Epidermal melanocyte (primary cell): ENCODE results near the gene SERPINI1.

Experiments
- DNase-seq: peaks from one replicate; pipeline ENCODE4 v3.0.0; 2011; ENCODE audit warnings: low spot score; ENCODE audit not compliant: insufficient read length

Gene SERPINI1

DNA sequence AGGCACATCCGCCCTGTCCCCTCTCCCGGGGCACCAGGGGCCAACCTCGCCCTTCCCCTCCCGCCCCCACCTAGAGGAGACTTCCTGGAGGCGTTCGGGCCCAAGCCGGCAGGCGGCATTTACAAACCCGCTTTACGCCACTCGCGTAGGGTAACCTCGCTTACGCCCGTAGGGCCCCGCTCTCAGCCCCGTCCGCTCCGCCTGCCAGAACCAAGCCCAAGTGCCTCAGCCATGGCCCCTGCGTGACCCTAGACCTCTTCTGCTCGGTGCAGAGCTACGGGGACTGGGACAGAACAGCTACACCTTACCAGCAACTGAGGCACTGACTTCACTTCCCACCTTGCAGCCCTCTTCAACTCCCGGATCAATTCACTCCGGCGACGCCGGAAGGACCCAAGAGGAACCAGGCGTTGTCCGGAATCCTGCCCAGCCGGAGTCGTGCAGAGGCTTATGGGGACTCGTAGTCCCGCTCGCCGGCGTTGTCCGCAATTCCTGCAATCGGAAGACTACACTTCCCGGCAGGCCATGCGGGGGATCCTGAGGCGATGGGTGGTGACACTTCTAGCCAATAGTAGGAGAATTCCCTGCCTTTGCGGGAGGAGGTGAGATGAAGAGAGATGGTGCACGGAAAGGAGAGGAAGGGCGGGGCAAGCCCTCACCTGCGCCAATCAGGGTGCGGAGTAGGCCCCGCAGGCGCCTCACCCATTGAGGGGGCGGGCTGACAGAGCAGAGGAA is 856 bp upstream of the SERPINI1 start, which contains the start of gene PDCD10:
Gene PDCD10, minus strand, starts transcription at position 395 of the 735 bp plus-strand sequence. CDS start 14,735 bp downstream, outside the sequence.
- DNase-seq: peak; percentile 38

DNA sequence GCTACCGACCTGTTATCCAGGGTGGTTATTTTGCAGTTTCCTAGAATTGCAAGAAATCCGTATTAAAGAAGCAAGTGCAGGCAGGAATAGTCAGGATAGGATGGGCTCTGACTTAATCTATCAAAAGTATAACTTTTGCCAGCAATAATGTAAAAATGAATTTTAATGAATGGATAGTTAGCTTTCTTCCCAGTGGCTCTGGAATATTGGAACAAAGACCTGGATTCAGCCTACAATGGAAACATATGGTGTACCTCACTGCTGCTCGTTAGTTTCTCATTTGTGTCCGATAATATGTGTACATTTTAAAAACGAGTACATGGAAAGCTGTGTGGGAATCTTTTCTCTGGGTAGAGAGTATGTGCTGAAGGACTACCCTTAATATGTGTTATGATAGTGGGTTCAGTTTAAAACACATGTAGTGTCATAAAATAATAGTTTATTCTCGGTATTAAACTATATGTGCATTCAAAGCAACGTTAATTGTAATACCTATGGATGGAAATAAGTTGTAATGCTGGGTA is 805 bp downstream of the SERPINI1 start:
- no peak for DNase-seq

DNA sequence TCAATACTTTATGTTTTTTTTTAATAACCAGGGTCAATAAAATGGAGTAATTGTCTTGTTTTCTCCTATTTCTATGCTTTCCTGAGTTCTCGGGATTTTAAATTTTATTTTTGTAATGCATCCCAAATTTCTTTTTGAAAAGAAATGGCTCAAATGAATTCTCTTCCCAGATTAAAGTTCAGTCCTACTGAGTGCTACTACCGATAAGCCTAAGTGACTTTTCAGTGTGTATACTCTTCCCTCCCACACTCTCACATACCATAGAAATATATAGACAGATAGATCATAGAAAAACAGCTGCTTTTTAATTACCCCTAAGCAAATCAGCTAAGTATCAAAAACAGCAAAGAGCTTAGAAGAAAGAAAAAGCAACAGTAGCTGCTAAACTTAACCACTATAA is 1.5 kb downstream of the SERPINI1 start:
- DNase-seq: no peak

DNA sequence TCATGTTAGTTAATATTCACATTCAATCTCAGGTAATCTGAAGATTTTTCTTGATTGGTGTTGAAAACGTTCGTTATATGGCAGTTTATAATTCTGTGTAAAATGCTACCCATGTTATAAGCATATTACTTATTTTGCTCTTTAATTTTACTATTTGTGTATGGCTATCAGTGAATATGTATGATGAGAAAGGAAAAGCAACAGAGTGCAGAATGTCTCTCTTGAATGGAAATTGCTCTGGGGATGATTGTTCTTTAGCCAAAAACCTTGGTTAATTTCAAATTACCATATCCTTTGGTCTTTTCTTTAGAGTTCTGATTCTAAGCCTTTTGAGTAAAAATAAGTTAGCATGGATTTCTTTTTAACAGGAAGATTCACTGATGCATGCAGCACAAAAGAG is 2.5 kb downstream of the SERPINI1 start:
- DNase-seq: no peak

DNA sequence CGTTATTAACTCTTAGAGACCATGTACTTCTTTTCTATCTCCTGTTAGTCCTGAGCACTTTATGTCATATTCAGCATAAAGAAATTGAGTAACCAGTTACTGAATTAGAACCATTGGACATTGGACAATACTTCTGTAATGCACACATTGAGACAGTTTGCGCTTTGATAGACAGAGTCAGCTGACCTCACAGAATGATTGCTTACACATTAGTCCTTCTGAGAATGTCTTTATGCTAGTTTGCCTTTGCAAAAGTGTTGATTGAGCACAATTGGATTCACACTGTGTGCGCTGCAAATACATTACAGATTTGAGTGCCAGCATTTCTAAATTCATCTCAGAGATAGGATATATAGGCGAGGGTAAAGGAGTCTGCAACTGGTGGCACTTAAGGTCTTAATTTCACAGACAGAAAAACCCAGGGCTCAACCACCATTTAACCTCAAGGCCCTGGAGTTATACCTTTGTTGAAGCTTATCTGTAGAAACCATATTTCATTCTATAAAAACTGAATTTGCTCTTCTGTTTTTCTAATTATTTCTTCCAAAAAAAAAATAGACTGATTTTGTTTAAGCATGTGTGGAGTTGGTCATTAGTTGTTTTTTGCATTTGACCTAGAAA is 3.8 kb downstream of the SERPINI1 start:
- no peak for DNase-seq

DNA sequence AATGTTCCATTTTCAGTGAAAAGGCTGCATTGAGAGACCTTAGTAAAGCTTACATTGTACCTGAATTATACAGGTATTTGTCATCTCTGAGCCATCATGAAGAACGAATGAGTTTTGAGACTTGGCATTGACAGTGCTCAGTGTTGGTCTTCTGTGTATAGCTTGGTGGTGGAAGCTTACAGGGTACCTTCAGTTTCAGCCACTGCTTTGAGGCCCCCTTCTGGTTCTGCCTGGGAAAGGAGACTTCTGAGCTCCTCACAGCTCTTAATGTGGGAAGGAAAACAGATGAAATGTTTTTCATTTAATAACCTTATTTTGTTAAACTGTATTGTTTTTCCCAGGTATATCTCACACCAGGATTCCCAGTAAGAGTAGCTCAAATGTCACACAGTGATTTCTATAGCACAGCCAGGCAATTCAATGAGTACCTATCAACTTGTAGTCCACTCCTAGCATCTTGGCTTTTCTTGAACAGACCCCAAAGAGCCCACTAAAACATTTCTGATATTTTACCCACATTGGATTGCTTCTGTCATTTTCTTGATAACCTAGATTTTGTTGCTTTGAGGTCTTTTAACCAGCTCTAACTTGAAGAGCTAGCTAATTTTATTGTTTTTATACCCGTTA is 5.6 kb downstream of the SERPINI1 start:
- no peak for DNase-seq

DNA sequence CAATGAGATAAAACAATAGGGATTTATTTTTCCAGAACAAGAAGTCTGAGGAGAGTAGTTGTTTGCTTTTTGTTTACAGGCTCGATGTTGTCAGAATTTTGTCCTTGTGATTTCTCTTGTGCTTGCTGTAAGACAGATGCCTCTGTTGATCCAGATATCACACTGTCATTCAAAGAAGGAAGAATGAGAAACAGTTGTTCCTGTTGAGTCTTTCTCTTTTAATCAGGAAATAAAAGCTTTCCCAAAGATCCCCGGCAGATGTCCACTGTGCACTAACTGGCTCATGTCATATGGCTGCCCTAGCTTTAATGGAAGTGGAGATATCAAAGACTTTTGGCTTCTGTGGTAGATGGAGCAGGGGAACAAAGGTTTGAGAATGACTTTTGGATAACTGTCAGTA is 6.8 kb downstream of the SERPINI1 start:
- no peak for DNase-seq

DNA sequence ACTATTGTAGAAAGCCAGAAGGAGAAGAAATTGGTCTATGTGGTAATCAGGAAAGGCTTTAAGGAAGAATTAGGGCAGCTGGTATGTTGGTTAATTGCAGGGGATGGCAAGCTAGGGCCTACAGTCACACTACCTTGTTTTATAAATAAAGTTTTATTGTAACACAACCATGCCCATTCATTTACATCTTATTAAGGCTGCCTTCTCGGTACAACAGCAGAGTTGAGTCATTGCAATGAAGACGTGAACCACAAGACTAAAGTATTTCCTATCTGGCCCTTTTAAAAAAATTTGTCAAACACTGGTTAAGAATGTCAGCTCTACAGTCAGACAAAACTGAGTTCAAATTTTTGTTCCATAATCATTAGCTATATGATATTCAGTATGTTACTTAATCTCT is 8.3 kb downstream of the SERPINI1 start:
- no peak for DNase-seq

DNA sequence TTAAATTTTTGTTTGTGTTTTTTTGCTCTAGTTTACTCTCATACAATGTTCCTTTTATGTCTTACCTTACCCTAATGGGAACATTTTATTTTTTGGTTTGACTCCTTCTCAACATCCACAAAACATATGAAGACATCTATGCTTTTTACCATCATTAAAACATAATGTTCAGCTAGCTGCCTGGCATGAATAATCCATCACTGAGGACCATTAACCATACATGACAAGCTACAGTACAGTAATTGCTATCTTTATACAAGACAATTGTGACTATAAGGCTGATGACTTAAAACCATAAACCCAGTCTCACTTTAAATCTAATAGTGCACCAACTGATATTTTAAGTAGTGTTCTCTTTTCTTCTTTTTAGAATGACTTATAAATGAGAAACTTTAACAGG is 13.7 kb downstream of the SERPINI1 start:
- DNase-seq: no peak

DNA sequence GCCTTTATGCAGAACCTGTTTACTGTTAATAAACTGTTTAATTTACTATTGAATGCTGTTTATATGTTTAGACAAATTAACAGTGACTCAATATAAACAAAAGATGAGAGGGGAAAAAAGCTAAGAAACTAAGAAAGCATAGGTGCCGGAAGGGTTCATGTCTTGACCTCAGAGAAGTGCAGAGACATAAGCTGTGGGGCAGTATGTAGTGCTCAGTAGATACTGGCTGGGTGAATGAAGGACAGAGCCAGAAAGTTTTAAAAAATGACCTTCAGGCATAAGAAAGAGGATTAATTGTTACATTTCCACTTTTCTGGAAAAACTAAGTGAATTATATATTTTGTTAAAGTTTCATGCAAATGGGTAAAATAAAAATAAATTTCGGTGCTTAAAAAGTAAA is 14.2 kb downstream of the SERPINI1 start:
- DNase-seq: no peak

DNA sequence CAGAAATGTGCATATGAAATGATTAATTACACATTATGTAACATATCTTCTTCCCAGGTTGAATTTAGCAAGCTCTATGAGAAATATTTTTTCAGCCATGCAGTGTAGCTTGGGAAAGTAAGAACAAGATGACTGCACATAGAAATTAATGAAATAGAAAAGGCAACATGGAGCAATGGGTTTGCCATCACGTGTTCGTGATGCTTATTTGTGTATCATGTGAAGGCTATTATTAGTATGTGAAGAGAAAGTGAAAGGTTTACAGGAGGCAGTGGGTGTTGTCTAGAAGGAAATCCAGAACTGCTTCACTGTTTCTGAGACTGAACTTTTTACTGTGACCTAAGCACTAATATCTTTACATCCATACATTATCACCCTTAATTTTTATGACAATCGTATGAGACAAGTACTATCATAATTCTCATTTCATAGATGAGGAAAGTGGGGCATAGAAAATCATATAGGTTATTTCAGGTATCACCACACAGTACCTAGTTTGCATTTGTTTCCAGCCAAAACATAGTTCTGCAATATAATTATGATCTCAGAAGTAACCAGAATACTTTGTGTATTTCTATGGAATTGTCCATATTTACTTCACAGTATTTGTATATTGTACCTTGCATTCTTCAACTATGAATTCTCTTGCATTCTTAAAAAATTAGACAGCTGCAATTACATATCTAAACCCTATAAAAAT is 14.9 kb downstream of the SERPINI1 start:
- no peak for DNase-seq

DNA sequence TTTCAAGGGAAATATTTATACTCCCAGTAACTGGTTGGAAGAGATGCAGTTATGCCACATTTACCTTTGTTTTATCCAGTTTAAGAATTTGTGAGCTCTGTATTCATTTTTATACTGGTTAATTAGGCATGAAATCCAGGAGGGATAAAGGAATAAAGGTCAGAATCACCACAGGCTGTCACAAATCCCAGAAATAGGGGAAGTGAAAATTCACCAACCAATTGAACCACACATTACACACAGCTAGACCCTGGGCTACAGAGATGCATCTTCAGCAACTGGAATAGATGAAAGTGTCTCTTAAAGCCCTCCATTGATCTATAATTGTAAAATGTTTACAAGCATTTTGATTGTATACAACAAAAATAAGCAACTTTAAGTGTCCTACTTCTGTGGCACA is 18.5 kb downstream of the SERPINI1 start:
- DNase-seq: no peak

DNA sequence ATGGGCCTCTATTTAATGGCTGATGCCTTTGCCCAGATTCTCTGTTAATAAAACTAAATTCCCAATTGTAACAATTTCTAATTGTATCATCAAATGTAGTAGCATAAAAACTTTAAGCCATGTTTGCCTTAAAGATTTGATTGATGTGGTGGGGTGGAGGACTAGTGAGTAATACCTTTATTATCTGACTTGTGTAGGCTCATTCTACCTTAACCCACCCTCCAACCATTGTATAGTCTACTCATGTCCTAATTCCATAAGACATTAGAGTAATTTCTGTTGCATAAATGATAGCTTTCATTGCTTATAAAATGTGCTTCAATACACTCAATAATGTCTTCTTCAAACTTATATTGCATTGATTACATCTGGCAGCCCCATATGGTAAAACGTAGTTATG is 25.8 kb downstream of the SERPINI1 start:
- no peak for DNase-seq

DNA sequence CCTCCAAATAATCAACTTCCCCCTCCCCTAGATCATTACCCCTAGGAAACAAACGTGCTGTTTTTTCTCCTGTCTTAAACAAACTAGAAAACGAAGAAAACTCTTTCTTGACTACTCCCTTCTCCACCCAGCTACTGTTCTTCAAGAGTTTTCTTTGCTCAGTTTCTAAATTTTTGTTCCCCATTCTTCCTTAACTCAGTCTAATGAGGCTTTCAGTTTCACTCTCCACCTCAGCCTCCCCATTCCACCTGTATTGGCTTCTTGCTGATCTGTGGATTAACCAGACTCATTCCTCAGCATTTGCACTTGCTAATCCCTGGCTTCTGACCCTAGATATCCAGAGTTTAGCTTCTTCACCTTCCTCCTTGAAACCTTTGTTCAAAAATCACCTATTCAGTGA is 26.8 kb downstream of the SERPINI1 start:
- DNase-seq: no peak

DNA sequence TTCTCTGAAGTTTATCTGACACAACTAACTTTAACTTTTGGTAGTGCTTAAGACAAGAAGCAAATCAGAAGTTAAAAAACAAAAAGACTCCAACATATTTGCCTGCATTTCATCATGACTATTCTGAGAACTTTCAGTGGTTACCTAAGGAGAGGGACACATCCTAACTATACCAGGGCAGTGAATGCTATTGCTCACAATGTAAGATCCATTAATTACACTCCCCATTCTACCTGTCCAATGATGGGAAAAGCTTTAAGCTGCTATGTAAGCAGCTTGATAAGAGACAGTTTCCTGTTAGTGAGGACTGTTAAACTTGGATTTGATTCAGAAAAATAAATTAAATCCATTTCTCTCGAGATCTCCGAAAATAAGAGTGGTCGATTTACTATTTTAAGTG is 37.5 kb downstream of the SERPINI1 start:
- DNase-seq: no peak

DNA sequence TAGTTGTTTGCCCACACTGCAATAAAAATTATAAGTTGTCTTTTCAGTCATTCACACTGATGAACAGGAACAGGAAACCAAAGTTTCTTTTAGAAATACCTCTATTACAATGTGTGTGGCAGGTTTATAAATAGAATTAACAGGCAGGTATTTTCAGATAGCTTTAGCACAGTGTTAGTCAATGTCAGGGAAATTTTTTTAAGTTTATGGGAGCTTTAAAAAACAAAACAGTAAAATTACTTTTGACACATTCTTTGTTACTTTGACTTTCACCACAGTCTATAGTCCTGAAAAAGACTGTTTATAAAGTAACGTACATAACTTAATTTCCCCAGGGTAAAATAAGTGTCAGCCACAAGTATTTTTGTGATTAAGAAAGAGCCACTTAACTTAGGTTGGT is 38.1 kb downstream of the SERPINI1 start:
- no peak for DNase-seq

DNA sequence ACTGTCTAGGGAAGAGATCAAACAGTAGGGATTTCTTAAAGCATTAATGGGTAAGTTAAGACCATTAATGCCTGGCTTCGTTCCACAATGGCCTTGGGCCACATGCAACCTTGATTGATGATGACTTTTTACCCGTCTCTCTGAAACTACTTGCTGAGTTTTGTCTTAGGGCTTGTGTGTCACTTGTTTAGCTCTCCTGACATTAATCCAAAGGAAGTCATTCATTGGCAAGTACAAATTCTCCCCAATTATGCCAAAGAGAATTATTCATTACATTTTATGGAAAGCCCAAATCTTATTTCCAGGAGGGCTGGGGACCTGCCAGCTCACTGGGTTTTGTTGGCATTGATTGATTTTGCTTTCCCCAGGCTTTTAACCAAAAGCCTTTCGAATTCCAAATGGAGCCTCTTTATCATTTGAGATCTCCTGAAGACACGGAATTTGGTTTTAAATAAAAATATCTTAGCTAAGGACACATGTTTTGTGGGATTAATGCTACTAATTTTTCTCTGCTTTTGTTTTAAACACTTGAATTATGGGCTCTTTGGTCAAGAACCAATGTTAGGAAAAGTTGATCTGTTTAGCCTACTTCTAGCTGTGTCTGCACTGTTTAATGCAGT is 40.7 kb downstream of the SERPINI1 start:
- no peak for DNase-seq

DNA sequence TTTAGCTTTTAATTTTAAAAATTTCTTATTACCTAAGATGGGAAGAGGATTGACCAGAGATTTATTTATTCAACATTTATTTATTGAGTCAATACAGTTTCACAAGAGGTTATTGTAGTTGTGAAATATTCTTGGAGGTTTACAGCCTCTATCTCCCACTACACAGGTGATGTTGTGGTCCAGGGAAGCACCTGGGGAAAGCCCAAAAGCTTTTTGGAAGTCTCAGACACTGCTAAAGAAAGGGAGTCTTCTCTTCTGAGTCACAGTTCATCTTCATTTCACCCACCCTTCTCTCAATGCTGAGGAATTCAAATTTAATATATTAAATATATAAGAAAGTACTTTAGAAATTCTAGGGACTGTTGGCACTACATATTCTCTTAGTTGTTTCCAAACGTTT is 41.8 kb downstream of the SERPINI1 start:
- DNase-seq: no peak

DNA sequence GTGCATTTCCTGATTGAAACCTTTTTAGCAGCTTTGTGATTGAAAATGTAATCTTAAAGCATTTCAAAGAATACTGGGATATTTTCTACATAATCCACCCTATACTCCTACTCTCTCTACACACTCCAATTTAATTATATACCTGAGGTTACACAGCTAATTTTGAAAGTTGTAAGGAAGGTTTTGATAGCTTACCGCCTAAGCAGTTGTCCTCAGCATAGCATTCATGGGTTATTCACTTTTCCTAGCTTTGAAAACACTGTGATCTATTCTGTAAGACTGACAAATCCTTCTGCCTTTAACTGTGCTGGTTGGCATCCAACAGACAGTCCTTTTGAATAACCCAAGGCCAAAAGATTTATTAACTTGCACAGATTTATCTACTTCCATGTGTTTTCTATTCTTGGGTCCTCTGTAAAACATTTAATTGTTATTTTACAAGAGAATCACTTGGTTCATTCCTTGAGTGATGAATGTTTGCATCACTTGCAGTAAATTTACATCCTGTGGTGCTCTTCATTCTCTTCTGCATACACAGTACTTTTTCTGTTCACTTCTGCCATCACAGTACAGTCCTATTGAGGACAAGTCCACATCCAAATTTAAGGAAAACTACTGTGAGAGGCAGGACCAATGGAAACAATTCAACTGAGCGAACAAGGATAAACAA is 44.8 kb downstream of the SERPINI1 start:
- DNase-seq: peak; percentile 17

DNA sequence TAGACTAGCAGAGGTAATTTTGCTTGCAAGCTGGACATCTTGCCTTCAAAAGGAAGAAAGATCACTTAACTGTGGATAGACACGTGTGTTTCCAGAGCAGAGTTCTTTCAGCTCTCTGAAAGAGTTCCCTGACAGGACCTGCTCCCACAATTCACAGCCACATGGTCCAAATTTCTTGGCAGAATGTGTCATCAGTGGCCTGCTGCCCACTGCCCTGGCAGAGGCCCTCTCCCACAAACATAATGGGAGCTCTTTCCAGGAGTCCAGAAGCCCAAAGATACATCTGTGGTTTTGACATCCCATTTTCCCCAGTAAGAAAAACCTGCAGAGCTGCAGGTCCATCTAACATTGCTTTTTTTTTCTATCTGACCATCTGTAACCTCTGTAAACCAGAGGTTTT is 48.3 kb downstream of the SERPINI1 start:
- no peak for DNase-seq

DNA sequence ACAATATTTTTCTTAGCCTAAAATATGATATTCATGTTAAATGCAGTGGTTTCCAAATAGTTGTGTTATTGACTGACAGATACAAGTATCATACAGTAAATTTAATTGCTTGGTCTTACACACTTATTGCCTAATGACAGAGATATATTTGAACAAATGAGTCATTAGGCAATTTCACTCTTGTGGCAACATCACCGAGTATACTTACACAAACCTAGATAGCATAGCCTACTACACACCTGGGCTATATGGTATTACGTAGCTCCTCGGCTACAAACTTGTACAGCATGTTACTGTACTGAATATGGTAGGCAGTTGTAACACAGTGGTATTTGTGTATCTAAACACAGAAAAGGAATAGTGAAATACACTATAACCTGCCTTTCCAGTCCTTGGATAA is 50.3 kb downstream of the SERPINI1 start:
- no peak for DNase-seq
